Measurements from ENCODE around the gene MYO18A. TPM values are rescaled to one million over a fixed set of nuclear protein-coding genes. Genes with fewer than 3 reads are reported as not detected.

MYO18A gene
- total and polyA plus RNA-seq, 2 donors from 2014 or later, result 25.6 to 60.7 TPM

DNA sequence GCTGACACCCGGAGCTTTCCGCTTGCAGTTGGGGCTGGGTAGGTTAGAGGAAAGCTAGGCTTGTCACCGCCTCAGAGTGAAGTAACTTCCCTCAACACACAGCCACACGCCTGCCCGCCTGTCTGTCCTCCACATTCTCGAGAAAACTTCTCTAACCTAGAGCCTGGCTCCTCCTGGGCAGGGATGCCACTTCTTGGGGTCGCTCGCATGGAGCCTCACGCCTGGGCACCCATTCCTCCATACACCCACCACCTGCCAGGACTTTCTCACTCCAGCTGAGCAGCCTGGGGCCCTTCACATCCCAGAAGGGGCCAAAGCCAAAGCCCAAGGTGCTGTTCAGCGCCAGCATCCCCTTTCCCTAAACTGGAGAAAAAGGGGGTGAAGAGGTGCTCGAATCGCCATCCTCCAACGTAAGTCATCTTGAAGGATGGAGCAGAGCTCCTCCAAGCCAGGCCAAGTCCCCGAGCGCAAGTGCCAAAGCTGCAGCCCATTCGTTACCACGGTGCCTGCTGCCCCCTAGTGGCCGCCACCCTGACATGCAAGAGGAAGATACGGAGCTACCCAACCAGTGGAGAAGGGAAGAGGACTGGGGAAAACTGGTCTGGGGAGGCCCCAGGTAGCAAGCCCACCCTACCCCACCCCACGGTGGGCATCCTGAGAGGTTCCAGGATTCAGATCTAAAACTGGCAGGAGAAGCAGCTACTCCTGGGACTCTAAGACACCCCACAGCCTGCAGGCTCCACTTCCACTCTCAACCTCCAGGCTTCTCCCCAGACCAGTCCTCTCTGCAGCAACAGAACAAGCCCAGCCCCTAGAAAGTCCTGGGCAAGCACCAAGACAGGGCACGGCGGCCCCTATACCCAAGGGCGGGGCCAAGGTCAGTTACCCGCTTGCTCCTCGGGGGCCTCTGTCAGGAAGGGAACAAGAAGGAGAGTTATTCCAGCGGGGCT, 63.1 kb downstream of the MYO18A start:
- H3K4me3 ChIP-seq (ENCODE audit: low read length in 3 of 3), result no peak overlapping the region
- no peaks in the 10 kb centered on the region for H3K27me3 ChIP-seq (ENCODE audit: control insufficient read depth, insufficient read depth, low read length)
- peaks cover 0 to 37% (median 22%) of the 10 kb centered on the region in 3 donors for H3K36me3 ChIP-seq (ENCODE audit: control insufficient read depth in 2 of 3, insufficient read depth in 3 of 3, low read length in 3 of 3)
- intact Hi-C loops (cut with DNase I), result loop anchor here (5.0 kb wide), 1 partner anchor 160 kb away; no protein-coding TSS in a partner anchor
- H3K4me1 ChIP-seq (ENCODE audit: control insufficient read depth in 2 of 3, insufficient read depth in 2 of 3, low read depth in 1 of 3, low read length in 3 of 3), result peaks cover 0 to 5% (median 4%) of the 10 kb centered on the region in 3 donors
- DNase-seq, result peak in 4 of 5 donors; percentile 62 to 81 (median 74)
- FAIRE-seq, result no peak
- no peak overlapping the region for H3K9ac ChIP-seq (ENCODE audit: low read length in 3 of 3)
- H3K9me3 ChIP-seq (ENCODE audit: control insufficient read depth in 2 of 3, insufficient read depth in 1 of 3, low read length in 3 of 3), result no peaks in the 10 kb centered on the region
- TF ChIP-seq, protein P1, sequence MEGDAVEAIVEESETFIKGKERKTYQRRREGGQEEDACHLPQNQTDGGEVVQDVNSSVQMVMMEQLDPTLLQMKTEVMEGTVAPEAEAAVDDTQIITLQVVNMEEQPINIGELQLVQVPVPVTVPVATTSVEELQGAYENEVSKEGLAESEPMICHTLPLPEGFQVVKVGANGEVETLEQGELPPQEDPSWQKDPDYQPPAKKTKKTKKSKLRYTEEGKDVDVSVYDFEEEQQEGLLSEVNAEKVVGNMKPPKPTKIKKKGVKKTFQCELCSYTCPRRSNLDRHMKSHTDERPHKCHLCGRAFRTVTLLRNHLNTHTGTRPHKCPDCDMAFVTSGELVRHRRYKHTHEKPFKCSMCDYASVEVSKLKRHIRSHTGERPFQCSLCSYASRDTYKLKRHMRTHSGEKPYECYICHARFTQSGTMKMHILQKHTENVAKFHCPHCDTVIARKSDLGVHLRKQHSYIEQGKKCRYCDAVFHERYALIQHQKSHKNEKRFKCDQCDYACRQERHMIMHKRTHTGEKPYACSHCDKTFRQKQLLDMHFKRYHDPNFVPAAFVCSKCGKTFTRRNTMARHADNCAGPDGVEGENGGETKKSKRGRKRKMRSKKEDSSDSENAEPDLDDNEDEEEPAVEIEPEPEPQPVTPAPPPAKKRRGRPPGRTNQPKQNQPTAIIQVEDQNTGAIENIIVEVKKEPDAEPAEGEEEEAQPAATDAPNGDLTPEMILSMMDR (IDR thresholded peaks at IDR 0.05; ENCODE audit: borderline replicate concordance, extremely low read depth, insufficient read depth), result peak; percentile 93
- H3K27ac ChIP-seq (ENCODE audit: low read depth in 2 of 2, low read length in 2 of 2), result no peak overlapping the region

DNA sequence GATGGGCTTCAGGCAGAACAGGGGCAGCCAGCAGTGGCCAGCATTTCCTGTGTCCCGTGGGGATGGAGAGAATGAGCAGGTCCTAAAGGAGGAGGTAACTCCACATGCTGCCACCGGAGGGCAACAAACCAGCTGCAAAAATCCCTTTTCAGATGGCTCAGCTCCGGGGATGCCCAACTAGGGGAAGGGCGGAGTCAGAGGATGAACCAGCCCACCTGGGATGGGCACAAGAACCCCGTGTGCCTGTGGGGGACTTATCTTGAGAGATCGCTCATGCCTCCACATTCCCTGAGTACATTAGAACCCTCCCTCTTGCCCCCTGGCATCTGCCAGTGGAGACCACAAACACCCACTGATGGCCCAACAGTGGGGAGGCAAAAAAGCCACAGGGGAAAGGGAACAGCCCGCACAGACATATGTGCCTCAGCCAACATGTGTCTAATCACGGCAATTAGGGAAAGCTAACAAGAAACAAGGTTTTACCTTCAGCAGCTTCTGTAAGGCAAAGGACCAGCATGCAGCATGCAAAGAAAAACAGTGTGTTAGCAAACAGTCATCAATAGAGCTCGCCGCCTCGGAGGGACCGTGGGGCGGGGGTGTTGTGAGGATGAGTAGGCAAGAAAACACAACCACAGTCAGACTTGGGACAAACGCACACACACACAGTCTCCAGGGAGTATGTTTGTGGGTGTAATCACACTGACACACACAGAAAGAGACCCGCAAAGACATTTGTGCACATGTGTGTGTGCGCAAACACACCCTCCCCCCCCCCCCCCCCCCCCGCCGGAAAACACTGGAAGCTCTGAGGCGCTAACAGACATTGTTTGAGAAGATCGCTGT, 64.0 kb downstream of the MYO18A start:
- H3K4me1 ChIP-seq (ENCODE audit: control insufficient read depth in 2 of 3, insufficient read depth in 2 of 3, low read depth in 1 of 3, low read length in 3 of 3), result peaks cover 0 to 8% (median 7%) of the 10 kb centered on the region in 3 donors
- no peaks in the 10 kb centered on the region for H3K27me3 ChIP-seq (ENCODE audit: control insufficient read depth, insufficient read depth, low read length)
- peaks cover 0 to 40% (median 15%) of the 10 kb centered on the region in 3 donors for H3K36me3 ChIP-seq (ENCODE audit: control insufficient read depth in 2 of 3, insufficient read depth in 3 of 3, low read length in 3 of 3)
- intact Hi-C loops (cut with DNase I), result loop anchor here (5.0 kb wide), 1 partner anchor 159 kb away; no protein-coding TSS in a partner anchor
- H3K9me3 ChIP-seq (ENCODE audit: control insufficient read depth in 2 of 3, insufficient read depth in 1 of 3, low read length in 3 of 3), result no peaks in the 10 kb centered on the region
- DNase-seq (peak in 1 of 5 donors; percentile 31), FAIRE-seq (no peak)
- TF ChIP-seq, protein P1 (IDR thresholded peaks at IDR 0.05; ENCODE audit: borderline replicate concordance, extremely low read depth, insufficient read depth), result peak; percentile 9
- H3K4me3 ChIP-seq (ENCODE audit: low read length in 3 of 3), result no peak overlapping the region
- H3K27ac ChIP-seq (ENCODE audit: low read depth in 2 of 2, low read length in 2 of 2), result no peak overlapping the region
- H3K9ac ChIP-seq (ENCODE audit: low read length in 3 of 3), result no peak overlapping the region

DNA sequence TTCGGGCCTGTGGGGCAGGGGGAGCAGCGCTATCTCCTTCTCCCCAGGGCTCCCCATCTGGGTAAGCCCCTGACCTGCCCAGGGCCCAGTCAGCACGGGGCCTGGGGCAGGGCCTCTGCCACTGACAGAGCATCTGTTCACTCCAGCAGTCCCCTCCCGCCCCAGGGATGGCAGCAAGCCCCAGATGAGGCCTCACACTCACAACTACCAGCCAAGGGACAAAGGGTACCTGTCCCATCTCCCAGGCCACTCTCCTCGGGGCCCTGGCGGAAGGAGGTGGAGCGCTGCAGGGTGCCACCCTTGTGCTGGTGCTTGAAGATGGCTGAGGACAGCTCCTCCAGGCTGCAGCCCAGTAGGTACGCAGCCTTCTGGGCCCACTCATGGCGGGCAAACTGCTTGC, 64.8 kb downstream of the MYO18A start:
- no peak overlapping the region for H3K9ac ChIP-seq (ENCODE audit: low read length in 3 of 3)
- intact Hi-C loops (cut with DNase I), result loop anchor here (5.0 kb wide), 1 partner anchor 158 kb away; no protein-coding TSS in a partner anchor
- no peak overlapping the region for H3K27ac ChIP-seq (ENCODE audit: low read depth in 2 of 2, low read length in 2 of 2)
- peaks cover 0 to 8% (median 7%) of the 10 kb centered on the region in 3 donors for H3K4me1 ChIP-seq (ENCODE audit: control insufficient read depth in 2 of 3, insufficient read depth in 2 of 3, low read depth in 1 of 3, low read length in 3 of 3)
- H3K9me3 ChIP-seq (ENCODE audit: control insufficient read depth in 2 of 3, insufficient read depth in 1 of 3, low read length in 3 of 3), result no peaks in the 10 kb centered on the region
- FAIRE-seq (no peak), DNase-seq (no peak)
- no peak overlapping the region for H3K4me3 ChIP-seq (ENCODE audit: low read length in 3 of 3)
- TF ChIP-seq, protein P1 (IDR thresholded peaks at IDR 0.05; ENCODE audit: borderline replicate concordance, extremely low read depth, insufficient read depth), result no peak
- H3K27me3 ChIP-seq (ENCODE audit: control insufficient read depth, insufficient read depth, low read length), result no peaks in the 10 kb centered on the region
- peaks cover 0 to 41% (median 14%) of the 10 kb centered on the region in 3 donors for H3K36me3 ChIP-seq (ENCODE audit: control insufficient read depth in 2 of 3, insufficient read depth in 3 of 3, low read length in 3 of 3)

Measured in kidney (tissue), 14 donors.